Hypothalamus (tissue), 51 donors: Measurements from ENCODE around the gene PKLR.
"Not testable (repeated sequence)": the region's sequence is repeated elsewhere in the genome, so short reads cannot be mapped to it uniquely, and the experiment has no call there.

Source experiments
- DNase-seq, 51 donors: peaks; one replicate each; lab custom pipeline; 2025; lab: John Stamatoyannopoulos, UW

PKLR gene

GRCh38 chr1:155301342-155301841 lies at the start of gene PKLR:
TSS of gene PKLR (minus strand) at chr1:155301438. CDS start at chr1:155301395, 43 bp downstream.
- DNase-seq, result no peak

GRCh38 chr1:155342842-155343241 lies 41.6 kb upstream of the PKLR start:
- no peak for DNase-seq

- DNase-seq, result no peak
Measured at GRCh38 chr1:155339515-155340097, 38.4 kb upstream of the PKLR start.

DNA sequence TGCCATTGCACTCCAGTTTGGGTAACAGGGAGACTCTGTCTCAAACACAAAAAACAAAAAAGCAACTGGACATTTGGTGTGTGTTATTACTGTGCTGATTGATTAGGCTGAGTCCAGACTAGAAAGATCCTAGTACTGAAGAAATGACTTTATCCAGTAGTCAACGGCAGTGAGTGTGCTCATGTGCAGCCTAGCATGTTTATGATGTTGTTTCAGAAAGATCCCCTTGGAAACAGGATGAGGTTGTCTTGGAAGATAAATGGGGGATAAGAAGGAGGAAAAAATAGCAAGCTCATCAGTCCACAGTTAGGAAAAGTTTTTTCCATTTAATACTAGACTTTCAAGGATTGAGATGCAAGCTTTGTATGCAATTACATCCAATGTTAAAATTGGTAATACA lies 33.7 kb upstream of the PKLR start:
- DNase-seq, result no peak

- no peak for DNase-seq
Measured at GRCh38 chr1:155329980-155330598, 28.9 kb upstream of the PKLR start.

GRCh38 chr1:155328856-155329255 lies 27.6 kb upstream of the PKLR start:
- DNase-seq, result not testable (repeated sequence)

- no peak for DNase-seq
Measured at GRCh38 chr1:155327981-155328380, 26.7 kb upstream of the PKLR start.

DNA sequence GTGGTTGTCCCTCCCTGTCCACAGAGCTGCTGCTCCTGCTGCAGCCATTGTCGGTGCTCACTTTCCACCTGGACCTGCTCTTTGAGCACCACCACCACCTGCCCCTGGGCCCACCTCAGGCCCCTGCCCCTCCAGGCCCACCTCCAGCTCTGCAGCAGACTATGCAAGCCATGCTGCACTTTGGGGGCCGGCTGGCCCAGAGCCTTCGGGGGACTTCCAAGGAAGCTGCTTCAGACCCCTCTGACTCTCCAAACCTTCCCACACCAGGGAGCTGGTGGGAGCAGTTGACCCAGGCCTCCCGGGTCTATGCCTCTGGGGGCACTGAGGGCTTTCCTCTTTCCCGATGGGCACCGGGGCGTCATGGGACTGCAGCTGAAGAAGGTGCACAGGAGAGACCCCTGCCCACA lies 25.4 kb upstream of the PKLR start:
- no peak for DNase-seq

- DNase-seq, result no peak
Measured at GRCh38 chr1:155326020-155326526, 24.8 kb upstream of the PKLR start.

GRCh38 chr1:155325603-155325893 lies 24.3 kb upstream of the PKLR start:
- DNase-seq, result no peak

DNA sequence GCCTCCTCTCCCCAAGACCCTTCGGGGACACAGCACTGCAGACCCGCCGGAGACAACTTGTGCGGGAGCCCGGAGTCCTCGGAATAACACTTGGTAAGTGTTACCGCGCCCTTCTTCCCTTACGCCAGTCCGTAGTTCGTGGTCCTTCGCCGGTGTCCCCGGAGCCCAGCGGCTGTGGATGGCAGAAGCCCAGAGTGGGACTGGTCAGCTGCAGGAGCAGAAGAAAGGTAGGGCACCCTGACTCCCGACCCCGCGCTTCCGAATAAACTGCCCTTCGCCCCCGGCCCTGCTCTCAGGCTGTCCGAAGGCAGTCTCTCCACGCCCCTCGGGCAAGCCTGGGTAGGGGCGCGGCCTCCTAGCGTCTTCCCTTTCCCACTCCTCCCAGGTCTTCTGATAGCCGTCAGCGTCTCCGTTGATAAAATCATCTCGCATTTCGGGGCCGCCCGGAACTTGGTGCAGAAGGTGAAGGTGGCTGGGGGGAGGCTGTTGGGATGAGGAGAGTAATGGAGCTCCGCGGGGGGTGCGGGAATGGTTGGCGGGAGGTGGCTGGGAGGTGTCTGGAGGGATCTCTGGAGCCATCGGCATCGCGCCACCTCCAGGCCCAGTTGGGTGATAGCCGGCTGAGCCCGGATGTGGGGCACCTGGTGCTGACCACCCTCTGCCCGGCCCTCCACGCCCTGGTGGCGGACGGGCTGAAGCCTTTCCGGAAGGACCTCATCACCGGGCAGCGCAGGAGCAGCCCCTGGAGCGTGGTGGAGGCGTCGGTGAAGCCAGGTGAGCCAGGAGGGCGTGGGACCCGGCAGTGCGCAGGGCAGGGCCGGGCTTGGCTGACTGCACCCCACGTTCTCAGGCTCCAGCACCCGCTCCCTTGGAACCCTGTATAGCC lies 23.7 kb upstream of the PKLR start:
- peak in 15 of 51 donors; percentile 15 to 68 (median 43) for DNase-seq

GRCh38 chr1:155324037-155324716 lies 22.9 kb upstream of the PKLR start:
- DNase-seq, result peak; percentile 65 to 97 (median 89)

DNA sequence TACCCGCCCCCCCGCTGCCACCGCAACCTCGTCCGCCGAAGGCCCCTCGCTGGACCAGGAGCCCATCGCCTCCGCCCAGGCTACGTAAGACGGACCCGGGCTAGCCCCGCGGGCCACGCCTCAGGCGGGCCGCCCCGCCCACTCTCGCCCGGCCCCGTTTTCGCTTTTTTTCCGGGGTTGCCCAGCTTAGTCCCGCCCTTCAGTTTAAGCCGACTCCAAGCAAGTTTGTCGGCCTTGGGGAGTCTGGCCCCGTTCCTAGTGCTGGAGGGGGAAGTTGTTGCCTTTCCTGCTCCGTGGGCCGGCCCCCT lies 22.4 kb upstream of the PKLR start:
- DNase-seq, result peak in 45 of 51 donors; percentile 23 to 91 (median 70)

- DNase-seq, result peak in 50 of 51 donors; percentile 19 to 91 (median 73)
Measured at GRCh38 chr1:155322953-155323728, 21.9 kb upstream of the PKLR start.

DNA sequence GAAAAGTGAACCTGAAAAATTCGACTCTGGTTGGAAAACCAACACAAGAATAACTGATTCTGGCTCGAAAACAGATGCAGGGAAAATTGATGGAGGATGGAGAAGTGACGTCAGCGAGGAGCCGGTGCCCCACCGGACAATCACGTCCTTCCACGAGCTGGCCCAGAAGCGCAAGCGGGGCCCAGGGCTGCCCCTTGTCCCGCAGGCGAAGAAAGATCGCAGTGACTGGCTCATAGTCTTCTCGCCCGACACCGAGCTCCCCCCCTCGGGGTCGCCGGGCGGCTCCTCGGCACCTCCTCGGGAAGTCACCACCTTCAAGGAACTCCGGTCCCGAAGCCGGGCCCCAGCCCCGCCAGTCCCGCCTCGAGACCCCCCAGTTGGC lies 21.3 kb upstream of the PKLR start:
- DNase-seq, result peak in 17 of 51 donors; percentile 3 to 74 (median 43)

GRCh38 chr1:155321639-155322503 lies 20.6 kb upstream of the PKLR start:
- DNase-seq, result peak in 2 of 51 donors; percentile 16 to 38

GRCh38 chr1:155320661-155321617 lies 19.7 kb upstream of the PKLR start, which contains the start of gene RUSC1:
TSS of gene RUSC1 (plus strand) at chr1:155320894. CDS start at chr1:155321774, 880 bp downstream.
- peak in 44 of 51 donors; percentile 15 to 87 (median 60) for DNase-seq

DNA sequence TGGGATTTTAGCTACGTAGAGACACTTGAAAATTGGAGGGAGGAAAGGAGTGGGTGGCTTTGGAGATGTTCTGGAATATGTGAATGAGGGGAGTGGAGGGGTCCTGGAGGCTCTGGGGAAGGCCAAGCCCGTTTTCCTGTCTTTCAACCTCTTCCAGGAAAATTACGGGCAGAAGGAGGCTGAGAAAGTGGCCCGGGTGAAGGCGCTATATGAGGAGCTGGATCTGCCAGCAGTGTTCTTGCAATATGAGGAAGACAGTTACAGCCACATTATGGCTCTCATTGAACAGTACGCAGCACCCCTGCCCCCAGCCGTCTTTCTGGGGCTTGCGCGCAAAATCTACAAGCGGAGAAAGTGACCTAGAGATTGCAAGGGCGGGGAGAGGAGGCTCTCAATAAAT lies 19.0 kb upstream of the PKLR start:
- DNase-seq, result no peak
